ENCODE results near the gene SLC2A1. TPM values are rescaled to one million over a fixed set of nuclear protein-coding genes. Genes with fewer than 3 reads are reported as not detected.
A peak's percentile ranks its signal among the peaks of the same experiment; 100 is the strongest.

SLC2A1 gene
- total RNA-seq, 4 donors from 2014 or later = 238 to 883 (median 448) TPM

DNA sequence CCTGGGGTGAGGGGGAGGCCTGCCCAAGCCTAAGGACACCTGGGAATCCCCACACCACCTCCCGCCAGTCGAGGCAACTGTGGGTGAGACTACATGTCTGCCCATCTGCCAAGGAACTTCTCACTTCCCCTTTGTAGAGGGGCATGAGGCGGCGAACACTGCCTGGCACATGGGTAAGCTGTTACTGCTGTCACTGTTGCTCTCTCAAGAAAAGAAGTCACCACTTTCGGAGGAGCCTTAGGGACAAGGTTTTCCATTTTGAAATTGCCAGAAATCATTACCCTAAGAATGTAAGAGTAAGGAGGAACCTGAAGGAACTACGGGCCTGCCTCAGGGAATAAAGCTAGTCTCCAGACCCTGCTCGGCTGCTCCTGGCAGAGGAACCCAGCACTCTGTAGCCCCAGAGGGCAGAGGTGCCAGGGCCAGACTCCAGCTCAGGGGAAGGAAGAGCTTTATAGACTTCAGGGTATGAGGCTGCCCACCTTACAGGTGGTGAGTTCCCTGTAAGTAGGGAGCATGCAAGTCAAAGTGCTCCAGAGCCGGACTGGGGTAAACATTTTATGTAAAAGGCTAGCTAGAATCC lies 23.3 kb downstream of the SLC2A1 start:
- no peaks in the 10 kb centered on the region for H3K9me3 ChIP-seq
- H3K36me3 ChIP-seq = peaks cover 5 to 69% (median 14%) of the 10 kb centered on the region in 3 donors
- intact Hi-C loops (cut with DNase I) = no loop called here
- peaks cover 85 to 100% (median 94%) of the 10 kb centered on the region in 3 donors for H3K4me1 ChIP-seq
- TF ChIP-seq POLR2A (IDR thresholded peaks at IDR 0.05) = no peak
- TF ChIP-seq, protein P1, sequence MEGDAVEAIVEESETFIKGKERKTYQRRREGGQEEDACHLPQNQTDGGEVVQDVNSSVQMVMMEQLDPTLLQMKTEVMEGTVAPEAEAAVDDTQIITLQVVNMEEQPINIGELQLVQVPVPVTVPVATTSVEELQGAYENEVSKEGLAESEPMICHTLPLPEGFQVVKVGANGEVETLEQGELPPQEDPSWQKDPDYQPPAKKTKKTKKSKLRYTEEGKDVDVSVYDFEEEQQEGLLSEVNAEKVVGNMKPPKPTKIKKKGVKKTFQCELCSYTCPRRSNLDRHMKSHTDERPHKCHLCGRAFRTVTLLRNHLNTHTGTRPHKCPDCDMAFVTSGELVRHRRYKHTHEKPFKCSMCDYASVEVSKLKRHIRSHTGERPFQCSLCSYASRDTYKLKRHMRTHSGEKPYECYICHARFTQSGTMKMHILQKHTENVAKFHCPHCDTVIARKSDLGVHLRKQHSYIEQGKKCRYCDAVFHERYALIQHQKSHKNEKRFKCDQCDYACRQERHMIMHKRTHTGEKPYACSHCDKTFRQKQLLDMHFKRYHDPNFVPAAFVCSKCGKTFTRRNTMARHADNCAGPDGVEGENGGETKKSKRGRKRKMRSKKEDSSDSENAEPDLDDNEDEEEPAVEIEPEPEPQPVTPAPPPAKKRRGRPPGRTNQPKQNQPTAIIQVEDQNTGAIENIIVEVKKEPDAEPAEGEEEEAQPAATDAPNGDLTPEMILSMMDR (IDR thresholded peaks at IDR 0.05) = no peak
- H3K27me3 ChIP-seq = no peaks in the 10 kb centered on the region
- peak overlapping the region; percentile 88 to 96 (median 91) for H3K27ac ChIP-seq
- DNase-seq = no peak
- 45 to 52% methylated on average over 3 of the region's 8 CpGs for WGBS, 2 donors
- H3K4me3 ChIP-seq = no peak overlapping the region

DNA sequence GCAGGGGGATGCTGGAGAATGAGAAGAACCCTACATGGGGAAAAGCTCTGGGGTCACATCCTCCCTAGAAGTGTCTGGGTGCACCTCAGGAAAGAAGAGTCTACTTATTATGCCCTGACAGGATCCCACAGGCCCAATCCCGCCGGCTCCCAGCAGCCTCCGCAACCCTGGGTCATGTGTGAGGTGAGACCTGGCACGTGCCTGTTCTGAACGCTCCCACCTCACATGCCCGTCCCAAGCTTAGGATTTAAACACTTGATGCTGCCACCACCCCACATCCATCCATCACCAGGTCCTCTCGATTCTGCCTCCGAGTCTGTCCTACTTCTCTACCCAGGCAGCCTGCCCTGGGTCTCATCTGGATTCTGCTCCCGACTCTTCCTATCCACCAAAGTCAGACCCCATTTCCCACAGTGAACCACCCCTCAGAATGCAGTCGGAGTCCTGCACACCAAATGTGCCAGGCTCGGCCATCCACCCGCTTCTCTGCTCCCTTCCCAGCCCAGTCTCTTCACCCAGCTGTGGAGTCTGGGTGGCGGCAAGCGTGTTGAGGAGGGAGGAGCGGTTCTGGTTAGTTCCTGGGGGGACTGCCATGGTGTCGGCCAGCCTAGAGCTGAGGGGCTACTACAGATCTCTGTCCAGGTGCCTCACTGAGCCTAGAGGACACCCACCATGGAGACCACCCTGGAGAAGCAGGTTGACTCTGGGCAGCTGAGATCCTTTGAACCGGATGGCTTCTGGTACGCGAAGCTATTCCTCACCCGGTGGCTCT lies 23.9 kb downstream of the SLC2A1 start:
- no peak for DNase-seq
- Histone ChIP-seq H3K27me3 (no peaks in the 10 kb centered on the region), H3K36me3 (peaks cover 11 to 71% (median 18%) of the 10 kb centered on the region in 3 donors), H3K4me1 (peaks cover 83 to 100% (median 87%) of the 10 kb centered on the region in 3 donors), H3K9me3 (no peaks in the 10 kb centered on the region), H3K4me3 (no peak overlapping the region), H3K27ac (peak overlapping the region; percentile 88 to 96 (median 91))
- no peak for TF ChIP-seq POLR2A (IDR thresholded peaks at IDR 0.05)
- TF ChIP-seq, protein P1 (IDR thresholded peaks at IDR 0.05) = no peak
- 55 to 68% methylated on average over 11 to 15 of the region's 20 CpGs for WGBS, 2 donors
- intact Hi-C loops (cut with DNase I) = no loop called here

DNA sequence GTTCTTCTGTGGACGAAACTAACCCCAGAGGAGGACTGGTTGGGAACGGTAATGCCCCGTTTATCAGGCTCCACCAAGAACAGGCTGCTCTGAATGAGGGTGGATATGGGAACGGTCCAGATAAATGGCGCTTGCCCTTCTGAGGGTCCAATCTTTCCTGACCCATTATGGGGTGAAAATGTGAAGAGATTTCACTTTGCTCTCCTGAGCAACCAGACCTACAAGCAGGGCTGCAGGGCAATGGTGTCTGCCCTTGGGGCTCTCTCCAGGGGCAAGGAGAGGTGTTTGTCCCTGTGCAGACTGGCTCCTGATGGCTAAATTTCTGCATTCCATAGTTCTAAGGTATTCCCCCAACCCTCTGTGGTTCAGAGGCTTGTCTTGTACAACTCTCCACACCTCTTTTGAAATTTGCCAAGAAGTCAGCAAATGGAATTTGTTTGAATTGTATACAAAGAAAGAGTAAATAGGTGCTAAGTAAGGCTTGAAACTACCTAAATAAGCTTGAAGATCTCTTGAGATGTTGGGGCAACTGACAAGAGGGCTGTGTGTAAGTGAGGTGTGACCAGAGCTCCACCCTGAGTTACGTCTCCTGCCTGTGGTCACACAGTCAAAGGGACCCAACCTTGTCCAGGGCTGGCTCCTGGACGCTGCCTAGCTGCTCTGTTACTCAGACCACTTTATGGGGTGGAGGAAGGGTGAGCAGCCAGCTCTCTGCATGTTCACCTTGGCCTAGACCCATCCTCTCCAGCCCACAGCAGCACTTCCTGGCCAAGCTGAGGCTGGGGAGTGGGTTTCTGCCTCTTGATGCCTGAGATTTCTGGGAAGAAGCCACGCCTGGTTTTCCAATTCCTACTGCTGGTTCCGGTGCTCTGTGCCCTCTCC lies 24.8 kb downstream of the SLC2A1 start:
- Histone ChIP-seq H3K36me3 (peaks cover 20 to 72% (median 27%) of the 10 kb centered on the region in 3 donors), H3K27ac (peak overlapping the region; percentile 88 to 96 (median 91)), H3K27me3 (no peaks in the 10 kb centered on the region), H3K4me3 (no peak overlapping the region), H3K9me3 (no peaks in the 10 kb centered on the region), H3K4me1 (peaks cover 77 to 100% (median 80%) of the 10 kb centered on the region in 3 donors)
- TF ChIP-seq POLR2A (IDR thresholded peaks at IDR 0.05) = no peak
- TF ChIP-seq, protein P1 (IDR thresholded peaks at IDR 0.05) = no peak
- intact Hi-C loops (cut with DNase I) = no loop called here
- no peak for DNase-seq
- 62 to 65% methylated on average over 6 to 8 of the region's 9 CpGs for WGBS, 2 donors

DNA sequence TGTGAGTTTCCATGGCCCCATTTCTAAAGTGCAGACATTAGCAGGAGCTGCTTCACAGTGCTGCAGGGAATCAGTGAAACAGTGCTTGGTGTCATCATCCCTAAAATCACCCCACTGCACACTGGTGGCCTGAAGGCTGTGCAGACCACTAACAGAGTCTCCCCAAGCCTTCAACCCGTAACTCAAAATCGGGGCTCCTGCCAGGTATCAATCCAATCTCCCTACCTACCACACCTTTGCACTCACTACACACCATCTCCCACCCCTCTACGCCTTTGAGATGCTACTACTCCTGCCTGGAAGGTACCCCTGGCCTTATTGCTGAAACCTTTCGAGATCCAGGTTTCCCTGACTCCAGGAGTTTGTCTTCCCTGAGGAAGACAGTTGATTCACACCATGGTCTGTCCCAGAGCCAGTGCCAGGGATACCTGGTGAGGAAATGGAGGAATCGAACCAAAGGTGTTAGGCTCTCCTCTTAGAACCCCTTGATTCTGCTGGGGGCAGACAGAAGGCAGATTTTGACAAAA lies 25.5 kb downstream of the SLC2A1 start:
- Histone ChIP-seq H3K27ac (peak overlapping the region; percentile 88 to 96 (median 91)), H3K36me3 (peaks cover 27 to 72% (median 34%) of the 10 kb centered on the region in 3 donors), H3K27me3 (no peaks in the 10 kb centered on the region), H3K9me3 (no peaks in the 10 kb centered on the region), H3K4me1 (peaks cover 69 to 100% (median 72%) of the 10 kb centered on the region in 3 donors), H3K4me3 (no peak overlapping the region)
- WGBS, 2 donors = 65 to 92% methylated on average over 4 to 5 of the region's 5 CpGs
- intact Hi-C loops (cut with DNase I) = no loop called here
- no peak for DNase-seq
- TF ChIP-seq POLR2A (IDR thresholded peaks at IDR 0.05) = no peak
- TF ChIP-seq, protein P1 (IDR thresholded peaks at IDR 0.05) = no peak
